Myocyte (in vitro differentiated cells): ENCODE data around the gene SULT1B1. TPM values are rescaled to one million over a fixed set of nuclear protein-coding genes. Genes with fewer than 3 reads are reported as not detected.

Source experiments
- DNase-seq: peaks from one replicate; pipeline ENCODE4 v3.0.0-alpha.2; 2012; ENCODE audit warnings: low read depth
- total RNA-seq: library from RNA; depleted of rRNA; stranded (reverse); fragments of >200 nt; gene quantifications from 2 replicates; pipeline ENCODE4 v1.2.3, GENCODE V29; 2014

The SULT1B1 gene
- total RNA-seq, 1 donor from 2014 or later: not detected

DNA sequence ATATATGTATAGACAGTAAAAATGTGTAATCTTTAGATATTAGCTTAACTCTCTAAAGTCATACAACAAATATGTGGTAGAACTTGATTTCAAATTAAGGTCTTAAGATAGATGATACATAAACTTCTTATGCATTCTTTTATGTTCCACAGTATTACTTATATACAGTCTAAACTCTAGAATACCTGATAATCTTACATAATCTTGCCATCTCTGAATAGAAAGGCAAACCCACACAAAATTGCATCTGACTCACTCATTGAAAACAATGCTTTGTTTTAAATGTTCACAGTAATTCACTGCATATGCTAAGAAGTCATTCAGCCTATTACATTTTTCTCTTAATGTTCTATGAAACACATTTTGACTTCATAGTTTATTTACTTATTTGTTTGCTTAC lies 10.1 kb downstream of the SULT1B1 start:
- no peak for DNase-seq

DNA sequence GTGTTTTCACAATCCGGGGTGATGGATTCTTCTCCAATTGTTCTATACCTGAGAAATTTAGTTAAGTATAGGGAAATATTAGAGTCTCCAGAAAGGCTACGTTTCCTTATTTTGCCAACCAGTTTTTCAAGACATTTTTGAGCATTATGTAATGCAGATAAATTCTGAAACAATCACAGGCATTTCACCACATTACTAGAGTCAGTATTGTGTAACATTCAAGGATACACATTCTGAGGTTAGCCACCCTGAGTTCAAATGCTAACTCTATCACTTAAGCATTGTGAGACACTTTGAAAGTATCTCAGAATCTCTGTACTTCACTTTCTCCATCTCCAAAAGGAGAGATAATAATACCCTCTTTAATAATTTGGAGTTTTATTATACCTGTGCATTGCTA lies 10.6 kb downstream of the SULT1B1 start:
- no peak for DNase-seq

DNA sequence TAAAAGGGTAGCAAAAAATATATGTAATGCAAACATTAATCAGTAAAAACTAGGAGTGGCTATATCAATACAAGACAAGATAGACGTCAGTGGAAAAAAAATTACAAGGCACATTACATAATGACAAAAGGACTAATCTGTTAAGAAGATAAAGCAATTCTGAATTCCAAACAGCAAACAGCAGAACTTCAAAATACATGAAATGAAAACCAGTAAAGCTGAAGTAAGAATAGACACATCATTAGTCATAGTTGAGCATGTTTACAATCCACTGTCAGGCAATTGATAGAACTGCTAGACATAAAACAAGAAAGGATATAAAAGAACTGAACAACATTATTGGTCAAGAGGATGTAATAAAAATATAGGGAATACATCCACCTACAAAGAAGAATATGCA lies 12.2 kb downstream of the SULT1B1 start:
- DNase-seq: no peak

DNA sequence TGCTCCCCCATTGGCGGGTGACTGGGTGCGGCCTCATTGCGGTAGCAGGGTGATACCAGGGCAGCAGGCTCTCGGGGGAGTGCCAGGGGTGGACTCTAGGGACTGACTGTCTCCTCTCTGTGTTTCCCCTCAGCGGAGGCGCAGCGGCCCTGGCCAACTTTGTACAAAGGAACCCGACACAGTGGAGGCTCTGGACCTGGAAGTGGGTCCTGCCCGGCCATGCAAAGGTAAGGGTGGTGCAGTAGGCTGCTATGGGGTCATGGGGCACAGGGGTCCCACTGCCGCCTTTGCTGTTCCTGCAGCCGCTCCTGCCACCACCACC lies 16.3 kb downstream of the SULT1B1 start:
- DNase-seq: no peak

DNA sequence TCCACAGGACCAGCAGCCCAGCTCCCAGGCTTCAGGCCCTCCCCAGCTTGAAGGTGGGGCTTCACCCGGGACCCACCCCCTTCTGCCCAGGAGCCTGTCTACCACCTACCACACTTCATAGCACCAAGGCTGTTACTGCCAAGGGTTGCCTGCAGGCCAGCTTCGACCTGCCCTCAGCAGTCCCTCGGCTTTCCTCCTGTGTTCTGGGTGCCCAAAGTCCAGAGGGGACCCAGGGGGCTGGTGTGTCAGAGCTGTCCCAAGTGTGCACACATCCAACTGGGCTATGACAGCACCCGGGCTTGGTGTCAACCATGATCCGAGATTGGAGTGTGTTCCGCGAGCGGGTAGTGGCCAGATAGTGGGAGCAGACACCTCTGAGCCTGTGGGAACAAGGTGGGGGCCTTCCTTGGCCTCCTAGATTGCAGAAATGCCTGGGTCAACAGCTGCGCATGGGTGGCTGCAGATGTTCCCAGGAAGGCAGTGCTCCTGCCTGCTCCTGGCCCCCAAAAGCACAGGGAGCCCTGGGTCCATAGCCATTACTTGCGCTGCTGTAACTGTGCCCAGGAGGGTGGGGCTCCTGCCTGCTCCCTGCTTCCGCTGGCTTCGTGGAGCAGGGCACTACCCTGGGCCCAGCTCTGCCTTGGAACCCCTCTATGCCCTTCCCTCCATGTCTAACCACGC lies 16.8 kb downstream of the SULT1B1 start:
- DNase-seq: no peak

DNA sequence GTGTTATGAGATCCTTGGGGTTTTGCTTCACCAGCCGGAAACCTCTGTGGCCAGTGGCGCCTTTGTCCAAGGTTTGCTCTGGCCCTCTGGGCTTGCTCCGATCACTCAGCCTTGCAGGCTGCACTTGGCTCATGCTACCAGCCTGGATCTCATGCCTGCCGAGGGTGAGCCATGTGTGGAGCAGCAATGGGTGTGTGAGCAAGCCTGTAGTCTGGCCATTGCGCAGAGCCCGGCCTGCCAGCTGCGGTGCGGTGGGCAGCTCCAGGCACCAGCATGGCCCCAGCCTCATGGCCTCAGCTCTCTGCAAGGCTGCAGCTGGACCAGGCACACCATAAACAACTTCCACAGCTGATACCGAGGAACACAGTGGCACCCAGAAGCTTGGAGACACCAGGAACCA lies 17.8 kb downstream of the SULT1B1 start:
- no peak for DNase-seq

DNA sequence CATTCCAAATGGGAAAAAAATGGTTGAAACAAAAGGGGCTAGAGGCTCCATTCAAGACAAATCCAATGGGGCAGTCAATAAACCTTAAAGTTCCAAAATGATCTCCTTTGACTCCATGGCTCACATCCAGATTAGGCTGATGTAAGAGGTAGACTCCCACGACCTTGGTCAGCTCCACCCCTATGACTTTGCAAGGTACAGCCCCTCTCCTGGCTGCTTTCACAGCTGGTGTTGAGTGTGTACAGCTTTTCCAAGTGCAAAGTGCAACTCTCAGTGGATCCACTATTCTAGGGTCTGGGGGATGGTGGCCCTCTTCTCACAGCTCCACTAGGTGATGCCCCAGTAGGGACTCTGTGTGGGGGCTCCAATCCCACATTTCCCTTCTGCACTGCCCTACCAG lies 21.5 kb downstream of the SULT1B1 start:
- DNase-seq: no peak

DNA sequence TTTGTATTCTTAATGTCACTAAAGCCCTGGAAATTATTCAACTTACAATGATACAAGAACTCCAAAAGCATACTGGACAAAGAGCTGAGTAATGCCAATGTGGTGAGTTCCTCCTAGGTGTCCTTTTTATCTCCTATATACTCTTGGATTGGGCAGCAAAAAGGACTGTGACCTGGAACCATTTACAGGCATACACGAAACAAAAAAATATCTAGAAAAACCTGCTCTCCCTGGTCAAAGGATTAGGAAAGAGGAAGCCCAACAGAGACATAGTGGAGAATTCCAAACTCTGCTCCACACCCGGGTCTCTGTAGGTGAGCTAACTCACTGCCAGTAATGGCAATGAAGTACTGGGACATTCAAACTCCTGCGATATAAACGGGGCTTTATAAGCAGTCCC lies 25.3 kb downstream of the SULT1B1 start:
- DNase-seq: no peak

DNA sequence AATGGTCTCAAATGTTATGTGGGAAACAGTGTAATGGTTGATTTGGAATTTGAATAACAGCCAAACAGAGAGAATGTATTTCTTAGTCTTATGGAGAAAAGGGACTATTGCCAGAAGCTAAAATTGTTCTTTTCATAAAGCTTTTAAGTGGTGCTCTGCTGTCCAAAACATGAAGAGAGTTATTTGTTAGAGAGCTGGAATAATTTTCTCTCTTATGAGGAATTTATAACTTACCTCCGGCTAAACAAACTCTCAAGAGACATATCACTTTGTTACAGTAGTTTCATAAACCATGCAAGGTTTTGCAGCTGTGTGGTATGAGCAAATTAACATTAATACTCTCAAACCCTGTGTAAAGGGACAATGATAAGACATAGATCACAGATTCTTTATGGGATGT lies 28.6 kb downstream of the SULT1B1 start:
- no peak for DNase-seq

DNA sequence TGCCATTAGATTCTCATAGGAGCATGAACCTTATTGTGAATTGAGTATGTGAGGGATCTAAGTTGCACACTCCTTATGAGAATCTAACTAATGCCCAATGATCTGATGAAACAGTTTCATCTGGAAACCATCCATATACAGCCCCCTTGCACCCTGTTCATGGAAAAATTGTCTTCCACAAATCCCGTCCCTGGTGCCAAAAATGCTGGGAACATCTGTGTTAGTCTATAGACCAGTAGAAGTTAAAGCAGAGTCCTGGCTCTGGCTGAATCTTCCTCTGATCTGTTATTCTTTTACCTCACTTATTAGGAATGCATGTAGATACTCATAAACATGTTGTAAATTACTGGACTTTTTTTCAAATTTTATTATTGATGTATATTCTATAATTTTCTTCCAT lies 29.2 kb downstream of the SULT1B1 start:
- no peak for DNase-seq

DNA sequence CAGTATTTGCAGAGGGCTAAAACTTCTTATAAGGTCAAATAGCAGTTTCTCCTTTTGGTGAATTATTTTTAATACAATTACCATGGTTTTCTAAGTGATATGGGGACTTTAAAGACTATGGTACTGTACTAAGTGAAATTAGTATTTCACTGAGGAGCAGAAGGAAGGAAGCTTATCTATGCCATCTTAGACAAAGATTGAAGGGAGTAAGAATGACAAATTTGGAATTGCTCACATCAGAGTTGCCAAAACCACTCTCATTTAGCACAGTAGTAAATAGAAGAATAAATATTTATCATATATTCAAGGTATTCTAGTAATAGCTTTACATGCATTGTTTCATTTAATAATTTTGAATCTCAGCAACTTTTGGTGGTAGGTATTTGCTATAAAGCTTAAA lies 30.4 kb downstream of the SULT1B1 start:
- no peak for DNase-seq

DNA sequence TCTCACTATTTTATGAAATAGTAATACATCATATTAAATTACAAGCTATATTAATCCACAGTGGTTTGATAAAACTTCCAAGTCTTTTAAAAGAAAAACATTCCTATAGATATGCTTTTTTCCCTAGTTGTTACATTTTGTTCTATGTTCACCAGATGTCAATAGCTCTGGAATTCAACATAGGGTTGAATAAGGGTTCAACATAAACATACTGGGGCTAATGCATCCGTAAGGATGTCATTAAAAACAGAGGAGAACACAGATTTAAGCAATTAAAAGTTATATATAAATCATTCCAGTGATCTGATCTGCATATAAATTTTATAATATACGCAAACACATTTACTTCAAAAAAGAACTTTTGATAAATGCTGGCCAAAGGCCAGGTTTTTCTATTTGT lies 32.5 kb downstream of the SULT1B1 start:
- DNase-seq: no peak

DNA sequence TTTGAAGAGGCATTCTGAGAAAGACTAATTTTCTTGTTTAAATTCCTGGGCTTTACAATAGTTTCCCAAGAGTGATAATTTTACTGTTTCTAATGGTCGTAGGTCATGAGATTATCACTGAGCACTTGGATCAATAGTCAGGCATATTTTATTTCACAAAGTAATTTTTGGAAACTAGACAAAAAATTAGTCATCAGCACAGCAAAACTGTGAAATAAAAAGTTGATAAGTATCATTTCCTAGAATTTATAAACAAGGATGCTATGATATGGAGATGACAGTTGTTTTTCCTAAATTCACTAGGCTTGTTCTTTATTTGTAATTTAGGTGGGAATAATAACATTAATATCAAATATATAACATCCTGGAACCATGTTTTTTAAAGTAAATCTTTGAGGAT lies 33.0 kb downstream of the SULT1B1 start:
- no peak for DNase-seq

DNA sequence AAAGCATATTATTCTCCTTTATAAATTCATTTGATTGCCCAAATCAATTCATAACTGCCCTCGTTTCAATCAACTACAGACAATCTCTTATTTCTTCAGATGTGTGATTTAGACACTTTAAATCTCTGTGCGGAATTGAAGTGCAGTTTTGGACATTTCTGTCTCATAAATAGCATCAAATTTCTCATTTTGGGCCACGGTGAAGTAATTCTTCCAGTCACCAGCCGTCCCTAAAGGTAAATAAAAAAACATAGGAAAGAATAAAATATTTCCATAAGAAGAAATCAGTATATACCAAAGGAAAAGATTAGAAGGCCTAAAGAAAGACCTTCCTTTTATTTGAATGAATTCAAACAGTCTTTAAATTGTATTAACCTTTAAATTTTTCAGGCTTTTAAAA lies 33.4 kb downstream of the SULT1B1 start:
- DNase-seq: no peak

DNA sequence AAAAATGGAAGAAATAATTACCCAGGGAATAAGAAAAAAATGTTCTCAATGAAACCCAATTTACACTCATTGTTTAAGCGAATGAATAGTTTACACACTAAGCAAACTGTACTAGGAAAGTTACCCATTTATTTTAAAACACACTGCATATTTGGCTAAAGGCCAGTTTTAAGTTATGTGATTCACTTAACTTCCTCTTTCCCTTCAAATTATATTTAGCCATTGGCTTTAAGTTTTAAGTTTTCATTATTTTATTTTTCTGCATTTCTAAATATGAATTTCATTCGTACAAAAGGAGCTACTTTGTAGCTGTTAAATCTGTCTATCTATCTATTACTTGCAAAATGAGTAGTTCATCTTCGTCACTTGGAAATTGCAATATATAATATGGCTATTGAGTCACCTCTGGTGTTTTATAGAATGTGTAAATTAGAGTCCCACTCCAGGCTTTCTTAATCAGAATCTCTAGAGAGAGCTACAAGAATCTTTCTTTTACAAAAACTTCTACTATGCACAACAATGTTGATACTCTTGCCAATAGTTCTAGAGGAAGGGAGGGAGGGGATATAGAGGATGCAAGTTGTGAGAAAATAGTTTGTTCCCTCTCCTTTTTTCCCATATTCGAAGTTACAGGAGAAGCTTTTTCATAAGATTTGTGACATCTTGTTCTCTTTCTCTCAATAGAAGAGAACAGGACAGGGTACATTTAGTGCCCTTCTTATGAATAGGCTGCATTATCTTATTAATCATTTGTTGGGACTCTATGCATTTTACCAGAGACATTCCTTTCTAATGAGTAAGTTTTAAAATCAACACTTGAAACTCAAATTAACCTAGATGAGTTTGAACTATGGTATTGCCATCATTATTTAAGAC lies 41.8 kb downstream of the SULT1B1 start:
- DNase-seq: no peak

DNA sequence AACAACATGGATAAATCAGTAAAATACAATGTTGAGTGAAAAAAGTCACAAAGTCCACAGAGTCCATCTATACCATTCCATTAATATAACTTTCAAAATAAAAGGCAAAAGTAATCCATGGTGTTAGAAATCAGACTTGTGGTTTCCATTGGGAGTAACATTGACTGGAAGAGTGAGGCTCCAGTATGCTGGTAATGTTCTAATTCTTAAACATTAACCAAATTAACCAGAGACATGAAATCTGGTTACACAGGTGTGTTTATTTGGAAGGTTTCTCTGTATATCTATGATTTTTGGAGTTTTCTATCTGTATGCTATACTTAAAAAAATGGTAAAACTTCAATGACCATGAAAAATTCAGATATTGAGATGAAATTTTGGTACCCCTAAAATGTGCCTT lies 42.6 kb downstream of the SULT1B1 start:
- no peak for DNase-seq

DNA sequence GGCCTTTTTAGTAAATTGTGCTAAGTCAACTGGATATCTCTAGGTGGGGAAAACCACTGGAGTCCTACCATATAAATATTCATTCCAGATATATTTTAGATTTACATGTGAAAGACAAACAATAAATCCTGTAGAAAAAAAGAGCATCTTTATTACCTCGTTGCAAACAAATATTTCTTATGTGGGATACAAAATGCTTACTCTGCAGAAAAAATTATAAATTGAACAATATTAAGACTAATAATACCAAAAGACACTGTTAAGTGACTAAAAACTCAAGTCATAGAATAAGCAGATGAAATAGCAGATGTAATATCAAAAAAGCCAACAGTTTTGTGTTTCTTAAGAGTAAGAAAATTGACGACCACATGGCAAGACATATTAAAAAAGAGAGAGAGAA lies 43.8 kb downstream of the SULT1B1 start:
- no peak for DNase-seq

DNA sequence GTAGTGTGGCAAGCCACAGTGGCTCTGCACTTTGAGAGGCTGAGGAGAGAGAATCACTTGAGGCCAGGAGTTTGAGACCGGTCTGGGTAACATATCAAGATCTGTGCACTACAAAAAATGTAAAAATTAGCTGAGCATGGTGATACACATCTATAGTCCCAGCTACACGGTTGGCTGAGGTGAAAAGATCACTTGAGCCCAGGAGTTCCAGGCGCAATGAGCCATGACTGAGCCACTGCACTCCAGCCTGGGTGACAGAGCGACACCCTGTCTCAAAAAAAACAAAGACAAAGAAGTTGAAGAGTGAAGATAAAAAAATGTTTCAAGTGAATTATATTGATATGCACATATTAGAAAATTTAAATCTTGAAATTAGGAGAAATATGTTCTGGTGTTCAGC lies 46.3 kb downstream of the SULT1B1 start:
- DNase-seq: no peak

DNA sequence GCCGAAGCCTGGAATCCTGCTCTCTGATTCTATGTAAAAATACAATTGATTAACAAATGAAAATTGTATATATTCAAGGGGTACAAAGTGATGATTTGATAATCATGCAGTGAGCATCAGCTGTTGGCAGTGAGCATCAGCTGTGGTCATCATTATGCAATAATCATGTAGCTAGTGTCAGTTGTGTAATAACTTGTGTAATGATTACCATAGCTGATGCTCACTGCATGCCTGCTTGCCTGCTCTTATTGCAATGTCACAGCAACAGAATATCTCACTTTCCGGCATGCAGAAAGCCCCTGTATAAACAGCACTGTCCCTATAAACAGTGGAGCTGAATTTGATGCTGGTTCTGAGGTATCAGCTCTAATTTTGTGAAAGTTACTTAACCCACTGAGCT lies 46.8 kb downstream of the SULT1B1 start:
- no peak for DNase-seq

DNA sequence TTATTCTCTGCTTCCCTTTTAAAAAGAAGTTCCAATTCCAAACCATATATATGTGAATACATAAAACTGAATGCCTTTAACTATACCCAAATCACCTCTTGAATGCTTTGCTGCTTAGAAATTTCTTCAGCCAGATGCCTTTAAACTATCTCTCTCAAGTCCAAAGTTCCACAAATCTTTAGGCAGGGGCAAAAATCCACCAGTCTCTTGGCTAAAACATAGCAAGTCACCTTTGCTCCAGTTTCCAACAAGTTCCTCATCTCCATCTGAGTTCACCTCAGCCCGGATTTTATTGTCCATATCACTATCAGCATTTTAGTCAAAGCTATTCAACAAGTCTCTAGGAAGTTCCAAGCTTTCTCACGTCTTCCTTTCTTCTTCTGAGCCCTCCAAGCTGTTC lies 49.8 kb downstream of the SULT1B1 start:
- no peak for DNase-seq

DNA sequence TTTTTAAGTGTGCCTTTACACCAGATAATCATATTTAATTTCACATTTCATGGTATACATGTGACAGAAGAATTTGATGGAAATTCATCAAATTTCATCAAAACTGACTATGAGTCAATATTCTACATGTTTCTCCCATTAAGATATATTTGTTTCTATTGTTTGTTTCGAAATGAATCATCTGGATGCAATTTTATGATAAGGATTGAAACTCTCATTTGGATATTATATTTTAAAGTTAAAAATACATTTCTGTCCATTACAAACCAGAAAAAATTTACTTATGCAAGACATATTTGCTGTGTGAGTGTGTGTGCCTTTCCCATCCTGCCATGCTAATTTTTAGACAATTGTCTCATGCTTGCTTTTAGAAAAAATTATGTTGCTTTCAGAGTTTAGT lies 52.2 kb downstream of the SULT1B1 start:
- DNase-seq: no peak

DNA sequence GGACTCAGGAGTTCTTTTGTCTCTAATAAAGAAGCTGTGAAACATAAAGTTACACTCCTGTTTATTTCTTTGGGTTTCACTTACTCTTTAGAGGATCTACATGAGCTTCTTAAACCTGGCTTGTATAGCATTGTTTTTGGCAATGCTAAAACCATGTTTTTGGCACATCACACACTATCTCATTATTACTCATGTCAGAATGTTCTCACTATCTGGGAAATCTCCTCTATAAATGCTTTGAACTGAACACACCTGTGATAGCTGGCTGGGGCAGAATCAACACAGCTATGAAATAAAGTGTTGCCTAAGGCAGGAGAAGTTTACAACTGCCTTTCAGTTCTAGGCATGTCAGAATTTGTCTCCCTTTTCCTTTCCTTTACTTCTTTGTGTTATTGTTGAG lies 52.6 kb downstream of the SULT1B1 start:
- no peak for DNase-seq

DNA sequence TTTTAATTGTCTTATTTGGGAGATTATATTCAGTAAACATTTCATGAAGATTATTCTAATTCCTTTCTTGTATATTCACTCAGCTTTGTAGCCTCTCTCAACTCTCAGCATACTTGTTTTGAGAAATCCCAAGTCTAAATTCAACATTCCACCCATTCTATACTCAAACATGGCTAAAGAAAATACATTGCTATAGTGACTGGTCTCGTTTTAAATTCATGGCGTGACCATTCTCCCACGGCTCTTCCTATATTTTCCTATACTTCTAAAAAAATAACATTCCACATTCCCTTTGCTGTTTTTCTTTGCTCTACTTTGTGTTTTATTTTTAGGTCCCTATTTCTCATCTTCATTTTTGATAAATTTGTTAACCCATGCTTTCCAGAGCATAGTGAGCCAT lies 58.2 kb downstream of the SULT1B1 start:
- no peak for DNase-seq
